KOPT-K1 (cell line): ENCODE results near the gene COLEC12.

Experiments used
- H3K27ac ChIP-seq: fragments of 200-600 bp; sonication (generic); 2 replicates; pipeline ENCODE4 v1.5.1; 2016; ENCODE audit warnings: antibody characterized with exemption, mild to moderate bottlenecking, low read depth, low read length; ENCODE audit not compliant: poor library complexity, severe bottlenecking
- H3K36me3 ChIP-seq: fragments of 200-600 bp; sonication (generic); 2 replicates; pipeline ENCODE4 v1.5.1; 2017; ENCODE audit warnings: antibody characterized with exemption, mild to moderate bottlenecking, low read length, moderate library complexity; ENCODE audit not compliant: insufficient read depth
- H3K9me3 ChIP-seq: fragments of 200-600 bp; sonication (generic); 2 replicates; pipeline ENCODE4 v1.5.1; 2017; ENCODE audit warnings: antibody characterized with exemption, low read length, mild to moderate bottlenecking; ENCODE audit not compliant: insufficient read depth, poor library complexity, severe bottlenecking

The COLEC12 gene

DNA sequence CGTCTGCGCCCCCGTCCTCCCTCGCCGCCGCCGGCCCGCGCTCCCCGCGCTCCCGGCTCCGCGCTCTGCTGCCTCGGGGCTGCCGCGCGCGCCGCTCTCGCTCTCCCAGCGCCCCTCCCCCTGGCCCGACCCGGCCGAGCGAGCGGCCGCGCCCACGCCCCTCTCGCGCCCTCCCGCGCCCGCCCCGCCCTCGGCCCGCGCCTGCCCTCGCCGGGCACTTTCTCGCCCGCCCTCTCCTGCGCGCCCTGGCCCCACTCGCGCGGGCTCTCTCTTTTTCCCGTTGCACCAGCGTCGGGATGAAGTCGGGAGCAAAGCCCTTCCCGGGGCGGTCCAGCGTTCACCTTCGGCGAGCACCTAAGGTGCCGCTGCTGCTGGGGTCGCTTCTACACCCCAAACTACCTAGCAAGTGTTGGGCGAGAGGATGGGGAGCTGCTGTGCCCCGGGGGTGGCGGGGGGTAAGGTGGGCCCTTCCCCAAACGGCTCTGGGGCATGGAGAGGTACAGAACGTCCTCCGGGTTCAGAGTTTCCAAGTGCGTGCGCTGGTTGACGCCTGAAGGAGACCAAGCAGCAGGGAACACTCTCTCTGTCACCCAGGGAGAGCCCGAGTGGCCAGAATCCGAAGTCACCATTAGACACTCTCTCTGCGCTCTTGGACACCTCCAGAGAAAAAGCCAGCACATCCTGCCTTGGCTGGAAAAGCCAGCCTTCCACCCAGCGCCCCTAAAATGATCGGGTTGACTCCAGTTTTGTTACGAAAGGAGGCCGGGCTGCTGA, at the start of gene COLEC12:
COLEC12 (minus strand) TSS at position 70 of the 774 bp plus-strand sequence. CDS start 187 bp downstream, outside the sequence.
- H3K27ac ChIP-seq, result no peak within 1 kb of the TSS
- no peaks in the 10 kb centered on the region for H3K36me3 ChIP-seq
- H3K9me3 ChIP-seq, result no peaks in the 10 kb centered on the region

DNA sequence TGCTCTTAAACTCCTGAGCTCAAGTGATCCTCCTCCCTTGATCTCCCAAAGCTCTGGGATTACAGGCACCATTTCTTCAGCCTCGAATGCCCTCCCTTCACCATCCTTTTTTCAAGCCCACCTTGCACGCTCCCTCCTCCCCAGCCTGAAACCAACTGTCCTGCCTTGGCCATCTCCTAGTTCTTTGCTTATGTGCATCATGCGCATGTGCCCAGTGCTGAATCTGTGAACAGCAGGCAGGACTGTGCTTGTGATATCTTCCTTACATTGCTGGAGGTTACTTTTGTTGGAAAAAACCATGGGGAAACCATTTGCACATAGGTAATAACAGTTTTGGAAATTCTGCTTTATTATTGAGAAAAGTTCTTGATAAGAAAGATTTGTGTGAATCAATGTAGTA, 49.5 kb upstream of the COLEC12 start:
- H3K36me3 ChIP-seq, result no peaks in the 10 kb centered on the region
- no peak overlapping the region for H3K27ac ChIP-seq
- no peaks in the 10 kb centered on the region for H3K9me3 ChIP-seq

DNA sequence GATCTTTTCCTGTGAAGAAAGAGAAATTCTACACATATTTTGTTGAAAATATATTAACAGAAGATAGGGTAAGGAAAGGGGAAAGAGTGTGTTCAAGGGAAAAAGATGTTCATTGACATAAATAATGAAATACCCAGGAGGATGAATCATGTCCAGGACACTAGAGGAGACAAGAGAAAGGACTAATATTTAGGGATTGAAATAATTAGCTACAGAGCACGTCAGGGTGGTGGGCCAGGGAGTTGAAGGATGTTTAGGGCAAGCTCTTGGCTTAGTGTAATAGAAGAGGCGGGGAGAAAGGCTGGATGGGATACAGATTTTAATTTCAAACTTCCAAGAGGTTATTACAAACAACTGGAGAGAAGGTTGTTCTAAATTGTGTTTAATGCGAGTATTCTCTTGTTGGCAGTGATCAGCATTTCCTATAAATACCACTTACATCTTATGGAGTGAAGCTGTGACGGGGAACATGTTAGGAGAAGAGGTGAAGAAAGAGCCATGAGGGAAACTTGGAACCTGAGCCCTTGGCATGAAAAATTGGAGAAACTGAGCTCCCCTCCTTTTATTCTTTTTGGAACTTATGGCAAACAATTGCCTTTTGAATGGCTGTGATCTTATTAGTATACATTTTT, 43.1 kb upstream of the COLEC12 start:
- no peaks in the 10 kb centered on the region for H3K9me3 ChIP-seq
- H3K27ac ChIP-seq, result no peak overlapping the region
- no peaks in the 10 kb centered on the region for H3K36me3 ChIP-seq

DNA sequence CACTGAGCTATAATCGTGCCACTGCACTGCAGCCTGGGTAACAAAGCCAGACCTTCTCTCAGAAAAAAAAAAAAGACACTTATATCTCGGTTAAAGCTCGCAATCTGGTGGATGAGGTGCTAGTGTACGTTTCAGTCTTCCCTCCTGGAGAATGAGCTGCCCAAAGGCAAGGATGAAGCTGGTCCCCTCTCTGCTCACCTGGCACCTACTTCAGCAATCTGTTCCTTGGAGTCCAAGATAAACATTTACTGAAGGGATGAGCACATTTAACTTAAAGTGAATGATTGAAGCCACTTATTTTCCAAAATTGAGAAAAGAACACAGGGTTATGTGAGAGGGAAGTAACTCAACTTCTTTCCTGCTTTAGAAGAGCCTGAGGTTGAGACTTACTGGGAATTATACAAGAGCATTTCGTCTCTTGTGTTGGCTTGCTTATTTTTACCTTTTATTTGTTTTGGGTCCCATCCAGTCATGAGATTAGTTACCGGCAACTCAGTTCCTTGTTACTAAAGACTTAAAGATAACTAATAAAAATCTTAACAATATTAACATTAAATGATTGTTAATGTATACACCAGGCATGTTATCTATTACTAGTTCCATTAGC, 33.6 kb upstream of the COLEC12 start:
- Histone ChIP-seq H3K36me3 (no peaks in the 10 kb centered on the region), H3K9me3 (no peaks in the 10 kb centered on the region), H3K27ac (no peak overlapping the region)

DNA sequence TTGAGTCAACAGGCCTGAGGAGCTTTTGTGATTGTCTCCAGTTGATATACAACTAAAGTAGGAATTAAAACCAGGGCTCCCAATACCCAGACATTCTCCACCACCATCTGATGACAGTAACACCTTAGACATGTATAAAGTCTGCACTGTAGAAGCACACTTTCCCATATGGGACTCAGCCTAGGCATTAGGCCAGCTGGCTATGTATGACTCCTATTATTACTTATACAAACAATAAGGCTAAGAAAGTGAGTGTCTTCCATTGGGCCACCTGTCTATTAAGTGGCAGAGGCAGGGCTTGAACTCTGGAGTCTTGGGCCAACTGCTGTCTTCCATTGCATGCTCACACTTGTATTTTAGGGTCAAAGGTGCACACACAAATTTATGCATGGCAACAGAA, 32.1 kb upstream of the COLEC12 start:
- H3K27ac ChIP-seq, result no peak overlapping the region
- no peaks in the 10 kb centered on the region for H3K9me3 ChIP-seq
- no peaks in the 10 kb centered on the region for H3K36me3 ChIP-seq

DNA sequence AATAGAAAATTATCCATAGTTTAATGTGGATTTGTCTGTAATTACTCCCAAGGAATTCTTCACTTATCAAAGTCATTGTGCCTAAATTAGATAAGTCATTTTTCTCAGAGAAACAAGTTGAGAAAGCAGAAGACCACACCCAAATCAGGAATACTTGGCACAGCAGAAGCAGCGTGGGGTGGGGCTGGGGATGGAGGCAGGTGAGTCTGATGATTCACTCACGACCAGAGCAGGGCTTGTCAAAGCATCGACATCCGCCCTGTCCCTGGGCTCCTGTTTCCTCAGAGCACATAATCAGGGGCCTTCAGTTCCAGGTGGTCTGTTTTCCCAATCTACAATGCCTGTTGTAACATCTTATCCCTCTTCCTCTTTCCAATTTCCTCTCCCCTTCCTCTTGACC, 31.5 kb upstream of the COLEC12 start:
- no peaks in the 10 kb centered on the region for H3K9me3 ChIP-seq
- H3K36me3 ChIP-seq, result no peaks in the 10 kb centered on the region
- no peak overlapping the region for H3K27ac ChIP-seq

DNA sequence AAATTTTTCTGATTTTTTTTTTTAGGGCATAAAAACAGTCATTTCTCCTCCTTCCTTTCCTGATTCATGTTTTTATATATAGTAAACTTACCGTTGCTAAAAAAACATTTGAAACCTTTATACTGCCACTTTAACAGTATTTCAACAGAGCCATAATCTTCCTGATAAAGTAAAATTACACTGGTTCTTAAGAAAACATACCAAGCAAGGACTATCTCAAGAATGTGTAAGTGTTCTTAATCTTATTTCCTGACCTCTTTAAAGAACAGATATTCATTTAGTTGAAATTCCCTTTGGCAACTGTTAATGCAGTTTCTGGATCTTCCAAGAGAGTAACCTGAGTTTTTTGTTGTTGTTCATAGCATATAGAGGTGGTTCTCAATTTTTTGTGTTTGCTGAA, 26.6 kb upstream of the COLEC12 start:
- Histone ChIP-seq H3K36me3 (no peaks in the 10 kb centered on the region), H3K27ac (no peak overlapping the region), H3K9me3 (no peaks in the 10 kb centered on the region)

DNA sequence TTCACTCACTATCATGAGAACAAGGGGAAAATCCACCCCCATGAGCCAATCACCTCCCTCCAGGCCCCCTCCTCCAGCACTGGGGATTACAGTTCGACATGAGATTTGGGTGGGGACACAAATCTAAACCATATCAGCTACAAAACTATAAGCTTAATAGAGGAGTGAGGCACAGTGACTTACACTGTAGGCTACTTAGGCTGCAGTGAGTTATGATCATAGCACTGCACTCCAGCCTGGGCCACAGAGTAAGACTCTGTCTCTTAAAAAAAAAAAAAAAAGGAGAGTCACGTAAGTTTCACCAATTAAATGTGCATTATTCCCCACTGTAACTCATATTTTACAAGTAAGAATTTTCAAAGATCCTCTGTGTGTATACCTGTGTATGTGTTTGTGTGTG, 26.2 kb upstream of the COLEC12 start:
- H3K27ac ChIP-seq, result no peak overlapping the region
- H3K36me3 ChIP-seq, result no peaks in the 10 kb centered on the region
- H3K9me3 ChIP-seq, result no peaks in the 10 kb centered on the region

DNA sequence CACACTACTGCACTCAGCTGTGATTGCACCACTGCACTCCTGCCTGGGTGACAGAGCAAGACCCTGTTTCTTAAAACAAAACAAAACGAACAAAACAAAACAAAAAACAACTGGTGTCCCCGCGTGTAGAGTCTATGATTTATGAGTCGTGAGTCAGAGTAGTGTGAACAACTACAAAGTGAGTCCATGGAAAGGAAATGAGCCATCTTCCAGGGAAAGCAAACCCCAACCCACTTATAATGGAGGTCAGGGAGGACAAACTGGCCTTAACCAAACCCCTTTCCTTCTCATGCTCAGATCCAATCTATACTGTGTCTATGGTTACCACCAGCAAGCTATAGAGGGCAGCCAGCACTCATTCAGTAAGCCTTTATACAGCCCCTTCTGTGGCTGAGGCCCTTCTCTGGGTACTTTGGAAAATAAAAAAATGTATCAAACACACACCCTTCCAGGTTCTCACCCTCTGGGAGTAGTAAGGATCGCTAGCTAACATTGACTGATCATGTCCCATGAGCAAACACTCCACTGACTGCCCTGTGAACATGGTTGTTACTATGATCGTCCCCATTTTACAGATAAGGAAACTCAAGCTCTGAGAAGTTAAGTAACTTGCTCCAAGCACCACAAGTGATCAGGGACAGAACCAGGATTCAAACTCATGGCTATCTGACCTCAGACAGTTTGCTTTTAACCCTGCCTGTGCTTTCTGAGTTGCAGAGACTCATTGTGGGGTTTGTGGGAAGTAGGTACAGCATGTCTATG, 24.7 kb upstream of the COLEC12 start:
- no peaks in the 10 kb centered on the region for H3K9me3 ChIP-seq
- no peak overlapping the region for H3K27ac ChIP-seq
- no peaks in the 10 kb centered on the region for H3K36me3 ChIP-seq

DNA sequence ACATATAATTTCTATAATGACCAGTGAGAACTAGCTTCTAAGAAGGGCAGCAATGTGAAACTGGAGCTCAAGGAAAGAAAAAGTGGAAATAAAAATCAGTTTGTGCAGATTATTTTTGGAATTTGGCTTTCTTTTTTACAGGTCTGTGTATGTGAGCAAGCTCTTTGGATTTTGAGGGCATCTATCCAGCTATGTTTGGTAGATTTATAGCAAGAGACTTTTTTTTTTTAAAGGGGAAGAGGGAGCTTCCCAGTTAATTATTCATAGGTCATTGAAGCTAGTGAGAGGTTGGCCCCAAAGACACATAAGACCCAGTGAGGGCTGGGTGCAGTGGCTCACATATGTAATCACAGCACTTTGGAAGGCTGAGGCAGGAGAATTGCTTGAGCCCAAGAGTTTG, 24.0 kb upstream of the COLEC12 start:
- H3K36me3 ChIP-seq, result no peaks in the 10 kb centered on the region
- H3K27ac ChIP-seq, result no peak overlapping the region
- no peaks in the 10 kb centered on the region for H3K9me3 ChIP-seq

DNA sequence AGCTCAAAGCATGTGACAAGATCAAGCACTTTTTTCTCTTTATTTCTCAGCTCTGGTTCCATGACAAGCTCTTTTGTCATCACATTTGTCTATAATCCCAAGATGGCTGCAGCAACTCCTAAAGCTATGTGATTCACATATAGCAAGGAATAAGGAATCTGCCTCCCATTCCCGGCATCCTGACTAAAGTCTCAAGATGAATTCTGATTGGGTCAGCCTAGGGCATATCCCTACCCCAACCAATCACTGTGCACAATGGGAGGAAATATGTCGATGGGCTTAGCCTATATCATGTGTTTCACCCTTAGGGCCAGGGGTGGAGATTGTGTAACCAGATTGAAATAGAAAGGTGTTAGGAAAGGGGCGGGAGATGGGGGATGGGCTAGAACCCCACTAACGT, 23.1 kb upstream of the COLEC12 start:
- Histone ChIP-seq H3K36me3 (no peaks in the 10 kb centered on the region), H3K27ac (no peak overlapping the region), H3K9me3 (no peaks in the 10 kb centered on the region)

DNA sequence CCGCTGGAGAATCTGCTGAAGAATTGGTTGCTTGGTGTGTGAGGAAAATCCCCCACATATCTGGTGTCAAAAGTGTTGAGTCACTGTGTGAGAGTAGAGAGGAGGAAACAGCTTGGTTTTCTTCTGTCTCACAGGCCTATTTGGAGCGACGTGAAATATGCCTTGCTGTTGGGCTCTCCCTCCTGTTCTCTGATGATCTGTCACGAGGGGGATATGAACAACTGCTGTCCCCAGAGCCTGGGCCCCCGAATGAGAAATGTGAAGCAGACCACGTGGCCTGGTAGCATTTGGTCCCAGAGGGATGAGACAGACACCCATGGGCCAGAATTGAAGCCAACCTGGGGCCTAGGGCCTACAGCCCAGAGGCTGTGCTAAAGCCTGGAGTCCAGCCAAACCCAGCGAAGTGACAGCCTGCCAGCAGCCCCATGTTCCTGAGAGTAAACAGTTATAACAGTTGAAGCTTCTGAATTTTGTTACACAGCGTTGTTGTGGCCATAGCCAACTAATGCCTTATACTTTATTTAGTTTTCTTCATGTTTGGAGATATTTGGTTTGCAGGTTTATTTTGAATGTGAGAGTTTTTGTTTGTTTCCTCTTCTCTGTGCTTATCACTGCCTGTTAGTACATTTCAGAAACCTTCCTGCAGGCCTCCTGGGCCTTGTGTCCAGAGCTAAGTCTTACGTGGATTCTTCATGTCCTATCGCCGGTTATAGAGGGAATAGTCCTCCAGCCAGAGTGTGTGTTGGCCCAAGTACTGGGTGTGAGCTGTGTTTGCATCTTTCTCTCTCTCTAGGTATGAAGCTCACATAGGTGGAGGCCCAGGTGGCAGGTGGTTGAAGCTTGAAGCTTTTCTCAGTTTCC, 18.7 kb upstream of the COLEC12 start:
- Histone ChIP-seq H3K9me3 (peaks cover 3% of the 10 kb centered on the region), H3K36me3 (no peaks in the 10 kb centered on the region), H3K27ac (no peak overlapping the region)

DNA sequence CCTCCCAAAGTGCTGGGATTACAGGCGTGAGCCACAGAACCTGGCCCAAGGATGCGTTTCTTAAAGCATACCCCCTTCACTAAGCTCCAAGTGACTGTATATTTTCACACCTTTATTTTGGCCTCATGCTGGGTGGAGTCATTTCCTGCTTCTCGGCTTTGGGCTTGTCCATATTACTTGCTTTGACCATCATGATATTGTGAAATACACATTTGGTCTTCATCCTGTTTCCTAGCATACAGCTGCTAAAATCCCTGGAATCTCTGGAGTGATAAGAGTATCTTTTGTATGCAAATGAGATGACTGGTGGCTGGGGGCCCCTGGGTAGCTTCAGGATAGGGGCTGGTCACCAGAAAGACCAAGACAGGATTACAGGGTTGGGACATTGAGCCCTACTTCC, 17.6 kb upstream of the COLEC12 start:
- Histone ChIP-seq H3K27ac (no peak overlapping the region), H3K36me3 (no peaks in the 10 kb centered on the region), H3K9me3 (peaks cover 3% of the 10 kb centered on the region)

DNA sequence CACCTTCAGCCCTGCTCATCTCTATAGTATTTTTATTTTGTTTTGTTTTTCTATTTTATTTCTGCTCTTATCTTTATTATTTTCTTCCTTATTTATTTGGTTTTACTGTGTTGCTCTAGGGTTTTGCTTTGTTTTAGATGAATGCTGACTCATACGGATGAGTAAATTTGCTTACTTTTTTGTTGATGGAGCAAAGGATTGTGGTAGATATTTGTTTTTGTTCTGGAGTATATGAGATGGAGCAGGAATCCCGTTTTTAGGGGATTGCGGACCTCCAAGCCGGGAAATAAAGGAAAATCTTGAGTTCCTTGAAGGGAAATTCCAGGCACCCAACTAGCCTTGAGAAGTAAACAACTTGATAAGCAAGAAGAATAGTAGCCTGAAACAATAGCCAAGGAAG, 15.3 kb upstream of the COLEC12 start:
- Histone ChIP-seq H3K27ac (no peak overlapping the region), H3K36me3 (no peaks in the 10 kb centered on the region), H3K9me3 (peaks cover 3% of the 10 kb centered on the region)
